CD4-positive, alpha-beta T cell treated with Interleukin-15 for 1 hour (primary cell): ENCODE data around the gene STXBP4.
"Not testable (repeated sequence)": the region's sequence is repeated elsewhere in the genome, so short reads cannot be mapped to it uniquely, and the experiment has no call there.

Source experiments
- DNase-seq: peaks from one replicate; pipeline ENCODE4 v3.0.0-alpha.2; 2020

Gene STXBP4

GRCh38 chr17:55059724-55060123 lies 91.2 kb downstream of the STXBP4 start:
- DNase-seq: no peak

DNA sequence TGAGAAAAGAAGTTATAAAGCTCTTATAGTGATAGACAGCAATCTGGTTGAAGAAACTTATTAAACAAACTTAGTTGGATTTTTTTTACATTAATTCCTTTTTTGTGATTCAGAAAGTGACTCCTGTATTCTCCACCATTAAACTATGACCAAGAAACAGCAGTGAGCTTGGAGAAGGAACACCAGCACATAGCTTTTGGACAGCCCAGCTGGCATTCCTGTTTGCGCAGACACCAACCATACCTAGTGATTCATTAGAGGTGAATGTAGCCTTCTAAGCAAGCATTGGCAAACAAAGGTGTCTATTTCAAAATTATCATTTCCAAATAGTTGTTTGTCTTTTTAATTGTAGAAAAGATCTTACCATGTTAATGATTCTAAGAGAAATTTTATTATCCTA lies 94.4 kb downstream of the STXBP4 start:
- DNase-seq: no peak

DNA sequence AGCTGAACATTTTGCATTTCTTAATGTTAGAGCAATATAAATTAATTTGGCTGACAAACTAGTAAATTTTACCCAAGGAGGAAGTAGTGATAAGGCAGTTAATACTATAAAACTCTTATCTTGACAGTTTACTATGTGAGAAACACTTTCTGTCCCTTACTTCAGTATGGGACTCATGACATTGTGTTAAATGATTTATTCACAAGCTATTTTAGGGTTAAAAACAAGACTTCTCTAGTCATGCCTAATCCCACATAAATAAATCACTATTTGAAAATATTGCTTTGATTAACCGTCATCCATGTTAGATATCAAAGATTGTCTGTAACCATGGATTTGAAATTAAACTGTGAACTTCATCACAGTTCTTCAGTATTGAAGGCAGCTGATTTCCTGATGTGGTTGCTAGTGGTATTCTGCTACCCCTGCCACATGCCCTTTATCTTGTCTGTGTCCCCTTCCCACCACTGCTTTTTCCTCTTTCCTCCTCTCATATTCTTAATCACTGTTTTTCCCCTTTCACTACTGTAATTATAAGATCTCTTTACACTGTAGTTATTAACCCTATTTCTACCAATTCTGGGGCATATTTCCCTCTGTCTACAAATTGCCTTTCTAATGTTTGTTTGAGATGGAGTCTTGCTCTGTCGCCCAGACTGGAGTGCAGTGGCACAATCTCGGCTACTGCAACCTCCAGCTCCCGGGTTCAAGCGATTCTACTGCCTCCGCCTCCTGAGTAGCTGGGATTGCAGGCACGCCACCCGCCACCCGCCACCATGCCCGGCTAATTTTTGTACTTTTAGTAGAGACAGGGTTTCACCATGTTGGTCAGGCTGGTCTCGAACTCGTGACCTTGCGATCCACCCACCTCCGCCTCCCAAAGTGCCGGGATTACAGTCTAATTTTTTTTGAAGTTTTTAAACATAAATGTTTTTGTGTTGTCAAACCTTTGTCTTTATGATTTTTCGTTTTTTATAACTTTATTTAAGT lies 95.6 kb downstream of the STXBP4 start:
- no peak for DNase-seq

- DNase-seq: no peak
Measured at GRCh38 chr17:55067697-55068439, 99.3 kb downstream of the STXBP4 start.

- no peak for DNase-seq
Measured at GRCh38 chr17:55068862-55069811, 100.6 kb downstream of the STXBP4 start.

DNA sequence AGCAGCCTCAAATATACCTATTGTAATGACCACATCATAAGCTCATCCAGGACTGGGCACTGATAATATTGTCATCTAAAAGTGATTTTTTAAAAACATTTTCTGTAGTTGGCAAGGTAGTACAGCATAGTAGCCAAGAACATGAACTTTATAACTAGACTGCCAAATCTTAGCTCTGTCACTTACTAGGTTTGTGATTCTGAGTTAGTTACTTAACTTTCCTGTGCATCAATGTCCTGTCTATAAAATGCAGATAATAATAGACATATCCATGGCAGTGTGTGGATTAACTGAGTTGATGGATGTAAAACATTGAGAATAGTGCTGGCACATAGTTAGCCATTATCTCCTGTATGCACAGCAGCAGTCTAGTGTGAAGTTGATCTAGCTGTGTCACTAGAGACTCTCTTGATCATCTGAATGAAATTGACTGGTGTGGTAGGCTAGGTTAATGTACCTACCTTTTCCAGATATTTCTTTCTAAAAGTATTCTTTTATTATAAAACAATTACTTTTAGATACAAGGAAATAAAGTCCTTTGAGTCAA lies 101.5 kb downstream of the STXBP4 start:
- DNase-seq: no peak

DNA sequence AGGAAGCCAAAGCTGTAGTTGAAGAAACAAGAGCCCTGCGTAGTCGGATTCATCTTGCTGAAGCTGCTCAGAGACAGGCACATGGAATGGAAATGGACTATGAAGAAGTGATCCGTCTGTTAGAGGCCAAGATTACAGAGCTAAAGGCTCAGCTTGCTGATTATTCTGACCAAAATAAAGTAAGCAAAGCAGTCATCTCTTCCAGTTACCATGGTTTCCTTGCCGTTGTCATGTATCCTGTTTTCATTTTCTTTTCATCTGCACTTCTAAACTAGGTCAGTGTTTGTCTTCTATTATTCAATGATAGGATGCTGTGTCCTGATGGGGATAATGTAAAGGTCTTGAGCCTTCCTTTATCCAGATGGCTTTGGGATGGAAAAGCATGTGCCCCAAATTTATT lies 104.3 kb downstream of the STXBP4 start:
- no peak for DNase-seq

- DNase-seq: not testable (repeated sequence)
Measured at GRCh38 chr17:55073467-55073866, 104.9 kb downstream of the STXBP4 start.

DNA sequence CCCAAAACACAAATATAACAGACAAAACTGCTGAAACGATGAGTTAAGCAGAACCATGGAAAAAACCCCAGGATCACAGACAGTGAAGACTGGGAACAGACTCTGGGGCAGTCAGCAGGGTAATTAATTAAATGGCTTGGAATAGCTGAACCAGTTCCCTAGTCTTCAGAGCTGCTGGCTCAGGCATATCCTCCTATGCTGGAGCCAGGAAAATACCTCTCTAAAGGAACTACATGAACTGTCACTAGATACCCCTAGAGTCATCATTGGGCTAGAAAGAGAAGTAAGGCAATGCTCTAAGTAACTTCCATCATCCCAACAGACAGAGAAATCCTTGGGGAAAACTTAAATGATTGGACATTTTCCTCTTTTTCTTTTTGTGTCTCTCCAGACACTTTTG lies 113.0 kb downstream of the STXBP4 start:
- no peak for DNase-seq

GRCh38 chr17:55086635-55087058 lies 118.1 kb downstream of the STXBP4 start:
- DNase-seq: no peak

- DNase-seq: no peak
Measured at GRCh38 chr17:55089256-55089655, 120.7 kb downstream of the STXBP4 start.

DNA sequence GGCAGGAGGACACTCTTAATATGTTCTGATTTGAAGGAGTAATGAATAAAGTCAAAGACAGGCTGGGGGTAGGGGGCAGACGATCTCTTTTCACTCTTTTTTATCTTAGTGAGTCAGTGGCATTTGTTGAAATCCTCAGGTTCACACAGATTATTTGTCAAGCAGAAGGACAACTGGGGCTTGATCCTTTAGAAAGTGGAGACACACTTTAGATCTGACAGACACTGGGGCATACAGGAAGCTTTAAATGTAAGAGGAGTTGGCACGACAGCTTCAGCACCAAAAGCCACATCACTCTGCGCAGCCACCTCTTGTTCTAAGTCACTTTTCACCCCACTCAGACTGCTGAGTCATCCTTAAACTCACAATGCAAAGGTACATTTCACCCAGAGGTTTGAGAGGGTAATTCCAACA lies 121.5 kb downstream of the STXBP4 start:
- peak; percentile 29 for DNase-seq

DNA sequence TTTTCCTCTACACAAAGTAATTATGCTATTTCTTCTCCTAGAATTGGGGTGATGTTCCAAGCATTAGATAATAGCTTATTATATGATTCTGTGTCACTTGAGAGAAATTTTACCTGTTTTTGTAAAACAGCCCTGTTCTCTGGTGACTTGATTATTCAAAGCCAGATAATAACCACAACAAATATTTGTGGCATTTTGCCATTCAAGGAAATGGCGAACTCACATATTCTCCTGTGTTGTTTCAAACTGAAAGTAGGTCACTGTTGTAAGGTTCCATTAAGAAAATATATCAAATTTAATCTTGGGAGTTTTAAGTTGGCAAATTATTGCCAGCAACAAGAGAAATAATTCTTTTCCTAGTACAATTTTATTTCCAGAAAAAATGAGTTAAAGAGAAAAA lies 124.8 kb downstream of the STXBP4 start:
- no peak for DNase-seq

DNA sequence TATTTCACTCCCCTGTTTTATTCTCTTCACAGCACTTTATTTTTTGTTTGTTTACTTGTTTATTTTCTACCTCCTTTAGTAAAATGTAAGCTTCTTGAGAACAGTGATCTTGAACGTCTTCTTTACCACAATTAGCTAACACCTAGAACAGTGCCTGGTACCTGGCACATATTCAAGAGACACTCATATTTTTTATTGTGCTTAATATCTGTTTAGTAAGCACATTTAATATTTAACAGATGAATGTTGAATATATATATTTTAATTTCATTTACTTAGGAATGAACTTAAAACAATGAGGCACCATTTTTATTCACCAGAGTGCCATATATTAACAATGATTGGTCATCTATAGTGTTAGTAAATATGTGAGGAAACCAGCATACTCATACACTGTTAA lies 130.2 kb downstream of the STXBP4 start:
- DNase-seq: no peak

GRCh38 chr17:55110521-55110920 lies 142.0 kb downstream of the STXBP4 start:
- DNase-seq: no peak

- no peak for DNase-seq
Measured at GRCh38 chr17:55114283-55114682, 145.7 kb downstream of the STXBP4 start.

DNA sequence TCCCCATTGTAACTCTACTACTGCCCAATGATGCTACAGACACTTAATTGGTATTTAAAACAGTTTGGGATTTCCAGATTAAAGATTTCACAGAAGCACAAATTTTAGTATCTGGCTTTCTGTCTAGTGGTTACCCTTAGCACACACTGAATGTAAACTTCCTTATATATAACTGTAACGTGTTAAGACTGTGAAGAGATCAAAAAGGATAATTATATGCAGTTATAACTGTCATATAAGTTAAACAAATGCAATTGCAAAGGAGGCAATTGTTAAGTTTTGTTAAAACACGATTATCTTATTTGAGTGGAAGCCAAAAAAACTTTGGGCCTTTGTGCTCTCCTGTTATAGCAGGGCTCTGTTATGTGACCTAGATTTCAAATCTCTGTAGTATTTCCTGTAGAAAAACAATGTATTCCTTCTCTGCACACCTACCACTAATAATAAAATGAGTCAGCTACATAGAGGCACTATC lies 147.9 kb downstream of the STXBP4 start:
- no peak for DNase-seq

GRCh38 chr17:55117164-55117563 lies 148.6 kb downstream of the STXBP4 start:
- DNase-seq: no peak

GRCh38 chr17:55120651-55121050 lies 152.1 kb downstream of the STXBP4 start:
- DNase-seq: no peak

GRCh38 chr17:55121268-55121667 lies 152.7 kb downstream of the STXBP4 start:
- no peak for DNase-seq

DNA sequence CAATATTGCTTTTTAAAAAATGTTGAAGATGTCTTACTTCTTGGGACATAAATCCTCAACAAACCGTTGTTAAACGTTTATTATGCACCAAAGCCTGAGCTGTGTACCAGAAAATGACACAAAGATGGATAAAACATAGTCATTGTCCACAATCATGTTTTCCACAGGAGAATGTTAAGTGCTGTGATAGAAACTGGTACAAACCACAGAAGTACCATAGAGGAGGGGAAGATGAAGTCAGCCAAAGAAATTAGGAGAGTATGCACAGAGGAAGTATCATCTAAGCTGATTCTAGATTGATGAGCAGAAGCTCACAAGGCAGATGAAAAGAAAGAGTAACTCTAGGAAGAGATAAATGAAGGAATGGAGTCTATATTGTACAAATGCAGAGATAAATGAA lies 153.5 kb downstream of the STXBP4 start:
- DNase-seq: no peak

GRCh38 chr17:55124730-55125360 lies 156.3 kb downstream of the STXBP4 start:
- DNase-seq: no peak
